DLD1 (cell line): ENCODE results near the gene TEAD2.

ENCODE experiments used
- in situ Hi-C: cut with HindIII; loops from 2 replicates; pipeline ENCODE4 v1.10.0; 2017; ENCODE audit warnings: low sequenced_read_pairs

The TEAD2 gene

DNA sequence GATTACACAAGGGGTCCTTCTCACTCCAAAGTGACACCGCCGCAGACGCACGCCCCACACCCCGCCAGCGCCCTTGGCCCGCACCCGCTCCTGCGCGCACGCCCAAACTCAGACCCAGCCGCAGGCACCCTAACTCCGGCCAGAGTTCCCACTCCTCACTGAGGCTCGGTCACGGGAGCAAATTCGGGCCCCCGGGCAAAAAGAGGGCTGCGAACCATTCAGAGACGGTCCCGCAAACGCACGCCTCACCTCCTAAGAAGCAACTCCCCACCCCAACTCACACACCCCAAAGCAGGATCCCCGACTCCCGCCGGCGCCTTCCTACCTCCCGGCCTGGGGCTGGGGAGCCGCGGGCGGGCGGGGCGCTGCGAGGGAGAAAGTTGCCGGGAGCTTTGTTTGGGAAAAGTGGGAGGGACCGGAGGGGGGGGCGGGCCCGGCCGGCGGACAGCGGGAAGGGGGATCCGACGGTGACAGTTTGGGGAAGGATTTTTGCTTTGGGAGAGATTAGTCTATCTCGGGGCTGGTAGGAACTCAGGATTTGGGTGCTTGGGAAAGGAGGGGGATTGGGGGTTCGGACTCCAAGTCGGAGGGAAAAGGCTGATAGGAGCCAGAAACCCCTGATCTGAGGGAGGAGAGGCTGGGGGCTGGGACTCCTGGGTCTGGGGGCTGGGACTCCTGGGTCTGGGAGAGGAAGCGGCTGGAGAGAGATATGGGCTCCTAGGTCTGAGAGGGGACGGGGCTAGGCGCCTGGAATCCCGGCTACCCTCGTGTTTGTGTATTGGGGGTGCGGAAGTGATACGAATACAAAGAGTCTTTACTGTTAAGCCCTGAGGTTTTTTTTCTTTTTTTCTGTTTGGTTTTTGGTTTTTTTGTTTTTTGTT lies at the start of gene TEAD2:
Gene TEAD2, minus strand, starts transcription at position 369 of the 881 bp plus-strand sequence. CDS start 2,341 bp downstream, outside the sequence.
- in situ Hi-C loops: no loop called here

DNA sequence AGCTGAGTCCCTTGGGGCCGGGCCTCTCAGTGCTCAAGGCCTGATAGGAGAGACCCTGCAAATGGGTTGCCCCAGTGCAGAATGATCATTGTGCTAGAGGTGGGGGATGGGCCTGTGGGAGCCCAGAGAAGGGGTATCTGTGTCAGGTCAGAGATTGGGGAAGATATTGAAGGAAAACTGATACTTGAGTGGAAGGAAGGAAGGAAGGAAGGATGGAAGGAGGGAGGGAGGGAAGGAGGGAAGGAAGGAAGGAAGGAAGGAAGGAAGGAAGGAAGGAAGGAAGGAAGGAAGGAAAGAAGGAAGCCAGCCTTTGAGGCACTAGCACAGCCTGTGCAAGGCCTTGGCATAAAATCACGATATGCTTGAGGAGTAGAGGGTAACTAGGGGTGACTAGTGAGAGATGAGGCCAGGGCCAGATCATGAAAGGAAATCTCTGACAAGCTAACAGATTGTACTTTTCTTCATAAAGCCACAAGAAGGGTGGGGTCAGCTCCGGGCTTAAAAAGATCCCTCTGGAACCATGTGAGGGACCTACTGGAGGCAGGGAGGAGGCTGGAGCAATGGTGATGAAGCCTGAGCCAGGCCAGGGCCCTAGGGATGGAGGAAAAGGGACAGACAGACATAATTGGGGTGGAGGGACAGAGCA lies 49.6 kb upstream of the TEAD2 start:
- in situ Hi-C loops: no loop called here

GRCh38 chr19:49409441-49410029 lies 47.3 kb upstream of the TEAD2 start:
- in situ Hi-C loops: no loop called here

- in situ Hi-C loops: no loop called here
These were observed 46.7 kb upstream of the TEAD2 start for GRCh38 chr19:49408816-49409440.

GRCh38 chr19:49407482-49408015 lies 45.3 kb upstream of the TEAD2 start:
- in situ Hi-C loops: no loop called here

- in situ Hi-C loops: no loop called here
These were observed 44.9 kb upstream of the TEAD2 start for GRCh38 chr19:49407079-49407478.

GRCh38 chr19:49403404-49404187 lies 41.4 kb upstream of the TEAD2 start:
- in situ Hi-C loops: no loop called here

- in situ Hi-C loops: no loop called here
These were observed 37.8 kb upstream of the TEAD2 start for GRCh38 chr19:49400029-49400428.

GRCh38 chr19:49398931-49399330 lies 36.7 kb upstream of the TEAD2 start:
- in situ Hi-C loops: no loop called here

DNA sequence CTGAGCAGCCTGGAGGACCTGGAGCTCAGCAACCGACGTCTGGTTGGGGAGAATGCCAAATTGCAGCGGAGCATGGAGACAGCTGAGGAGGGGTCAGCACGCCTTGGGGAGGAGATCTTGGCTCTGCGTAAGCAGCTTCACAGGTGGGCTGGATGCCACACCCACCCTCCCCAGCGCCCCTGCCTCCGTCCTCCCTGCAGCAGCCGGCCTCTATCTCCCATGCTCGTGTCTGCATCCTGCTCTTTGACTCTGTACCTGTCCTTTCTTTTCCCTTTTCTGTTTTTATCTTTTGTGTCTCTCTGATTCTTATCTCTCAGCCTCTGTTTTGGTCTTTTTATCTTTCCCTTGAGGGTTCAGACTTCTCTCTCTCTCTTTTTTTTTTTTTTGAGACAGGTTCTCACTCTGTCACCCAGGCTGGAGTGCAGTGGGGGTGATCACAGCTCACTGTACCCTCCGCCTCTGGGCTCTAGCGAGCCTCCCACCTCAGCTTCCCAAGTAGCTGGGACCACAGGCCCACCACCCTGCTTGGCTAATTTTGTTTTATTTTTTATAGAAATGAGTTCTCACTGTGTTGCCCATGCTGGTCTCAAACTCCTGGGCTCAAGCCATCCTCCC lies 35.9 kb upstream of the TEAD2 start:
- in situ Hi-C loops: no loop called here

DNA sequence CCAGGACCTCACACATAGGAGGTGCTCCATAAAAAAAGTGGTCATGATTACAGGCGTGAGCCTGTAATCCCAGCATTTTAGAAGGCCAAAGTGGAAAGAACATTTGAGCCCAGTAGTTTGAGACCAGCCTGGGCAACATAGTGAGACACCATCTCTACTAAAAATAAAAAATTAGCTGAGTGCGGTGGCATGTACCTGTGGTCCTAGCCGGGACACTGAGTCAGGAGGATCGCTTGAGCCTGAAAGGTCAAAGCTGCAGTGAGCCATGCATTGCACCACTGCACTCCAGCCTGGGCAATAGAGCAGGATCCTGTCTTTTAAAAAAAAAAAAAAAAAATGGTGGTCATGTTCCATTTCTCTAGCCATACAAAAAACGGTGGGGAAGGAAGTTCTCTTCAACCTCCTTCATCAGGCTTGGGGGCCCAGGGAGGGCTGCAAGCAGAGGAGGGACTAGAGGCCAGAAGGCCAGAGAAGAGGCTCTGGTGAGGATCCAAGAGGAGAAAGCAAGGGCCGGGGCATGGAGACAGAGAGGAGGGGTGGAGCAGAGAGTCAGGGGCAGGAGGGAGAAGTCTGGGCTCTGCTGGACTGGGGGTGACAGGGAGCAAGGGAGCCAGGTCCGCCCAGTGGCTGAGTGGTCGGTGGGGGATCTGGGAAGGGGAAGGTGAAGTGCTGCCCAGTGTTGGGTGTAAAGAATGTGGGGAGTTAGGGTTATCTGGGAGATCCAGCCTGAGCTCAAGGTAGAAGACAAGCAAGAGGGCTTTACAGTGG lies 34.7 kb upstream of the TEAD2 start:
- in situ Hi-C loops: no loop called here

GRCh38 chr19:49395581-49396407 lies 33.6 kb upstream of the TEAD2 start:
- in situ Hi-C loops: no loop called here

DNA sequence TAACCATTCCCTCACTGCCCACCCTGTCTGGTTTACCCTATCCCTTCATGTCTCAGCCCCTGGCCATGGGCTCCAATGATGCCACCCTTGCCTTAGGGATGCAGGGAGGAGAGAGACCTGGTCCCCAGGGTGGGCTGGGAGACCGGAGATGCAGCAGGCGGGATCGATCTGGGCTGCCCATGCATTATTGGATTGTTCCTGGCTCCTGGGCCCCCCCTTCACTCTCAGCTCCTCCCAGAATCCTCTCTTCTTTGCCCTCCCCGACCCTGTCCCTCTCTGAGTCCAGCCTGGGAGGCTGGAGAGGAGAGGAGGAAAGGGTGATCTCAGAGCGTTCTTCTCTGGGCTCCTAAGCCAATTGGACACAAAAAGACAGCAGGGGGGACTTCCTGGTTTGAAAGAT lies 31.7 kb upstream of the TEAD2 start:
- in situ Hi-C loops: no loop called here

- in situ Hi-C loops: no loop called here
These were observed 29.6 kb upstream of the TEAD2 start for GRCh38 chr19:49391581-49392399.

- in situ Hi-C loops: no loop called here
These were observed 28.7 kb upstream of the TEAD2 start for GRCh38 chr19:49390929-49391359.

DNA sequence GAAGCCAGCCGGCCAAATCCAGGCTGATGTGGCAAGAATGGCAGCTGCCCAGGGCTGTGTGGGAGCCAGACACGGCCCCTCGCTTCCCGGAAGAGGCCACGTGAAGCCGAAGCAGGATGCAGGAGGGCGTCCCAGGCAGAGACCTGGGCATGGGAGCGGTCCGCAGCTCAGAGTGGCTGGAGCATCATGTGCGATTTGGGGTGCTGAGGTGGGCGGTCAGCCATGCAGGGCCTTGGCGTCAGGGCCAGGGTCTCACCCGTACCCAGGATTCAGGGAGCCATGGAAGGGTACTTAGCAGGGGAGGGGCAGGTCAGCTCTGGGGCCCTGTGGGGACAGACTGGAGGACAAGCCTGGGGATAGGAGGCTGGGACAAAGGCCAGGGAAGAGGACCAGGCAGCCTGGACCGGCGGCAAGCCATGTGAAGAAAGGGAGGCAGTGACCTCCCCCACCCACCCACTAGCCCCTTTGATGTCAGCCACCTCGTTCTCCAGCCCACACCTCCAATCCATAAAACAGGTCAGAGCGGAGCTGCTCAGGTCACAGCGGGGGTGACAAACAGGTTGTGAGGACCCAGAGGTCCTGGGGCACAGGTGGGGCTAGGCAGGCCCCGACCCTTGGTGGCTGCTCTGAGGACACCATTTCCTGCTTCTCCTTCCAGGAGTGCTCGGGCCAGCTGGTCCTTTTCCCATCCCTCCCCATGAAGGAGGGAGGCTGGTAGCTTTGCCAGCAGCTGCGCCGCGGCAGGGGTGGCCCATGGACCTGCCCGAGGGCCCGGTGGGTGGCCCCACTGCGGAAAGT lies 28.1 kb upstream of the TEAD2 start:
- in situ Hi-C loops: no loop called here

- in situ Hi-C loops: no loop called here
These were observed 27.2 kb upstream of the TEAD2 start for GRCh38 chr19:49389406-49389805.
